Stimulated activated CD8-positive, alpha-beta memory T cell treated with anti-CD3 and anti-CD28 coated beads, Interleukin-4, amount 100 ng/mL, for 1 hour (primary cell): Measurements from ENCODE around the gene GOLGA8B.
A peak's percentile ranks its signal among the peaks of the same experiment; 100 is the strongest.
"Not testable (repeated sequence)": the region's sequence is repeated elsewhere in the genome, so short reads cannot be mapped to it uniquely, and the experiment has no call there.

Source experiments
- DNase-seq, 2 donors: peaks; one replicate each; pipeline ENCODE4 v3.0.0-alpha.2; 2020; ENCODE audit warnings: low read depth in 2 of 2, low spot score in 1 of 2

Gene GOLGA8B

GRCh38 chr15:34598799-34599585, 15.5 kb upstream of the GOLGA8B start:
- DNase-seq: no peak

GRCh38 chr15:34597316-34597715, 13.9 kb upstream of the GOLGA8B start:
- no peak for DNase-seq

- no peak for DNase-seq
Measured at GRCh38 chr15:34594361-34594760, 10.9 kb upstream of the GOLGA8B start.

DNA sequence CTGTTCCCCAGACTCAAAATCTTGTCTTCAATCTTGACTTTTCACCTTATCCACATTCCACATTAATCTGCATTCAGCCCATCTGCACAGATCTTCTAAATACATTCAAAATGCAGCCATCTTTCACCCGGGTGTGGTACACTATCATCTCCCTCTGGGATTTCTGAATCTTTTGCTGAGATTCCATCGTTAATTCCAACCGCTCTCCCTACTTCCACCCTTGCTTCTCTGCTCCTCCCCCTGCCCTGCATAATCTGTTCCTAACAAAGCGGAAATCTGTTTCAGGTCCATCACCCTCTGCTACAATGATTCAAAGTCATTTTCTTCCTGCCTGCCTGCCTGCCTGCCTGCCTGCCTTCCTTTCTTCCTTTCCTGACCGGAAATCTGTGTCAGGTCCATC, 7.9 kb upstream of the GOLGA8B start:
- no peak for DNase-seq

- no peak for DNase-seq
Measured at GRCh38 chr15:34588046-34588674, 4.7 kb upstream of the GOLGA8B start.

DNA sequence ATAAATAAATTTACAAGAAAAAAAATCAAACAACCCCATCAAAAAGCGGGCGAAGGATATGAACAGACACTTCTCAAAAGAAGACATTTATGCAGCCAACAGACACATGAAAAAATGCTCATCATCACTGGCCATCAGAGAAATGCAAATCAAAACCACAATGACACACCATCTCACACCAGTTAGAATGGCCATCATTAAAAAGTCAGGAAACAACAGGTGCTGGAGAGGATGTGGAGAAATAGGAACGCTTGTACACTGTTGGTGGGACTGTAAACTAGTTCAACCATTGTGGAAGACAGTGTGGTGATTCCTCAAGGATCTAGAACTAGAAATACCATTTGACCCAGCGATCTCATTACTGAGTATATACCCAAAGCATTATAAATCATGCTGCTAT, 2.5 kb upstream of the GOLGA8B start:
- not testable (repeated sequence) for DNase-seq

DNA sequence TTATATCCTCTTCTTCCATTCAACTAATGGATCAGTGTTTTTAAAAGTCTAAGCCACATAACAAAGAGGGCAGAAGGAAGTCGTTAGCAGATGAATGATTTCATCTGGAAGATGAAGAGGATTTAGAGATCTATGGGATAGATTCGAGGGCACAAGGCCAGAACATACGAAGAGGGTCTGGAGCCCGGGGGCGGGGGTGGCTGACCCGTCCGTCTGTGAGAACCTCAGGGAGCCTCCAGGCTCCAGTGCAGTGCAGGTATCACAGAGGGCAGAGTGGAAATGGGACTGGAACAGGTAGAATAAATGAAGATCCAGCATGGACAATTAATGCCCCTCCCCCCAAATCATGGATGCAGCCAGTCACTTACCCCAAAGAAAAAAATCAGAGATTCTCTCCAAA, 1.5 kb upstream of the GOLGA8B start:
- no peak for DNase-seq

DNA sequence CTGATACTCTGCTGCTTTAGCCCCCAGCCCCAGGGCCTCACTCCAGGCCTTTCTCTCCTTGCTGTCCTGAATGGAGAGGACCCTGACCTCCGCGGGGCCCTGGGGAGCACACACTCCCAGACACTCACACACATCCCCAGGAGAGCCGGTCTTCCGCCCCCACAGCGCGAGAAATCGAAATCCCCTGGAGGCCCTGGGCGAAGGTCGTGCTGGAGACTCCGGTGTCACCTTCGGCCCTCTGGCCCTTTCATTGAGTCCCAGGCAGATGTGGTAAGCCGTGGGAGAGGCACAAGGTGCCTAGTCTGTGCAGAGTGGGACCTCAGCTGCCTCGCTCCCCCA, 848 bp upstream of the GOLGA8B start:
- no peak for DNase-seq

GRCh38 chr15:34582461-34583371, 735 bp downstream of the GOLGA8B start:
- DNase-seq: peak in 1 of 2 donors; percentile 4

DNA sequence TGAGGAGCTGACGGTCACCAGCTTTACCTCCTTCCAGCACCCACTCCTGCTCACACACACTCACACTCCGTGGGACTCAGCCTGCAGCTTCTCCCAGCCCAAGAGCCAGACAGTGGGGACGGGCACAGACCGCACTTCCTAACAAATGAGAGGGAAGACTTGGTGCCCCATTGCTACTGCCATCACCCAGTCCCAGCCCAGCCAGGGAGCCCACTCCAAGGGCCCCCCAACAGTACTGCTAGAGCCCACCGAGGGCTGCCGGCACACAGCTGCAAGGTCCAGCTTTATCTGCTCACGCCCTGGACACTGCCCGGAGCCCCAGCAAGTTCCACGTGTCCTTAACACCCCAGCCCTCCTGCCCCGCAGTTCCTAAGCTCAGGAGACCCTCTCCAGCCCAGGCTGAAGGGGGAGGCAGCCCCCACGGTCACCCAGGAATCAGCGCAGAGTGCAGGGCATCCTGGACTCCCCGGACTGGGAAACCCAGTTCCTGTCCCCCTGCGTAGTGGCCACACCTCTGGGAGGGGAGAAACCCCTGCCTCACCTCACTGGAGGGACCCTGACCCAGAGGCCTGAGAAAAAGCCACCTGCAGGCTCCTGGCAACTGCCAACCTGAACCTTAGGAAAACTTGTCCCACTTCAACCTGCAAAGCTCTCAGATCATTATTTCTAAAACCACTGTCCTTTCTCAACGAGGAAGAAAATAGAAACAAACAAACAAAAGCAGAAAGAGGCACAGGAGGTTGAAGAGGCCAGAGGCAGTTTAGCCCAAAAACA, 1.6 kb downstream of the GOLGA8B start:
- DNase-seq: not testable (repeated sequence)

GRCh38 chr15:34581043-34581365, 2.4 kb downstream of the GOLGA8B start:
- no peak for DNase-seq

DNA sequence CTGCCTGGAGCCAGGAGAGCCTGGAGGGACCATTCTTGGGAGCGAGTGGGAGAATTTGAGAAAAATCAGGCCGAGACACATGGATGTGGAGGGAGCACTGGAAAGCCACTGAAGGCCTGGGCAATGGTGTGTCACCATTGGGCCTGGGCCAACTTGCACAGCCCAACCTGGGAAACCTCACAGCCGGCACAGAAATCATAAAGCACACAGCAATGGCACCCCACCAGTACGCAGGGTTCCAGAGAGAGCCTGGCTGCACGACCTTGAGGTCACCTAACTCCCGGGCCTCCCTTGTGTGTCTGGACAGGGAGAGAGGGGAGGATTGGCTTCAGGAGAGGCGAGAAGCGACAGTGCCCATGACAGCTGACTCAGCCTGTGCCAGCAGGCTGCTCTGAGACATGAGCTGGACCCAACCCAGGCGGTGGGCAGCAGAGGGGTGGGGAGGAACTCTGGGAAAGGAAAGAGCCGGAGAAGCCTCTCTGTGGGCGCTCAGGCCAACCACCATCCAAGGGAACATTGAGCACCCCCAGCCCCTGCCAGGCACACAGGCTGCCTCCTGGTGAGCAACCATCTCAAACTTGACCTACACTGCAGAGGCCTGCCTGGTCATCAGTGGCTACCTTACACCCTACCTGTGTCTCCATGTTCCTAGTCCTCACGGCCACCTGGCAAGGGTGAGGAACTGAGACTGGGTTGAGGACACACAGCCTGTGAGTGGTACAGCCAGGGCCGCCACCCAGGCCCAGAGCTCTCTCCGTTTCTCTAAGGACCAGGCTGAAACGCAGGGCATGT, 3.0 kb downstream of the GOLGA8B start:
- DNase-seq: not testable (repeated sequence)

DNA sequence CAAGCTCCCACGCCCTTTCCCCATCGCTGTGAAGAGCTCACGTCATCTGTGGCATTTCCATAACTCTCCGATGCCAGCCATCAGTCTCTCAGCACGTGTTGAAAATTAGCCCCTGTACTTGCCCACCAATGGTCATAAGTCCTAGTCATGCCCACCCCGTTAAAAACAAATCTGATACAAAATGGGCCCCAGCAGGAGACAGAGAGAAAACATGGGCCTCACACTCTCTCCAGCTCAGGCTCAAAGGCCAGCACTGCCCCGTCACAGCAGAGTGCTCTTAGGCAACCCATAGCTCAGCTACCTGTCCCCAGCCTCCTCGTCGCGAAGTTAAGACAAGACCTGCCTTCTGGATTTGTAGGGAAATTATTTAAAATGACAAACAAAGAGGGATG, 5.2 kb downstream of the GOLGA8B start:
- no peak for DNase-seq

DNA sequence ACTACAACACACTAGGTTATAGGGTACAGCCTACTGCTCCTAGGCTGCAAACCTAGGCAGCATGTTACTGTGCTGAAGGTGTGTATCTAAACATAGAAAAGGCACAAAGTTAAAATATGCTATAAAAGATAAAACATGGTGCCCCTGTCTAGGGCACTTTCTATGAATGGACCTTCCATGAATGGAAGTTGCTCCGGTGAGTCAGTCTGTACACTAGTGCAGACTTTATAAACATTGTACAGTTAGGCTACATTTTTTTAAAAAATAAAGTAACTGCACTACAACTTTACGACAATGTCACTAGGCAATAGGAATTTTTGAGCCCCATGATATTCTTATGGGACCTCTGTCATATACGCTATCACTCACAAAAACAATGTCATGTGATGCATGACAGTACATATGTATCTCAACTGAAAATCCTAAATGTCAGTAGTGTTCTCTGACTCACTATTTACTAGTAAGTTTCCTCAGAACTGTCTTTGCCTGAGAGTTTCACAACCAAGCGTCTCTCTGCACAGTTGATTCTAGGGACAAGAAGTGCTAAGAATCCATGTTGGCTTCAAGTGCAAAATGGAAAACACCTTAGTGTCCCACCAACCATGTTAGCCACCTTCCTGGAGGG, 5.7 kb downstream of the GOLGA8B start:
- DNase-seq: not testable (repeated sequence)

DNA sequence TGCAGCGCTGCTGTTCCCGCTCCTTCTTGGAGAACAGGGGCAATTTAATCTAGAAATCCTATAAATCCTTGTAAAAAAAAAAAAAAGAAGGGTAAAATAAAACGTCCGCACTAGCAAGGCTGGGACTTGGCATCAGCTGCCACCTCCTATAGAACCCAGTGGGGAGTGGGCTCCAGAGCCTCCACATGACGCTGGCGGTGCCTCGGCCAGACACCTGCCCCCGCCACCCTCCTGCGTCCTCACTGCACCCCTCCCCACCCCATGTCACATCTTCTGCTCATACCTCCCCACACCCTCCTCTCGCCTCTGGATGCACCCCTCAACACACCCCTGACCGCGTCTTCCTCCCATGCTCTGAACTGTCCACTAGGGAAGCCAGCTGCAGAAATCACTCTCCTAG, 8.4 kb downstream of the GOLGA8B start:
- not testable (repeated sequence) for DNase-seq

- not testable (repeated sequence) for DNase-seq
Measured at GRCh38 chr15:34572921-34573320, 10.5 kb downstream of the GOLGA8B start.

- not testable (repeated sequence) for DNase-seq
Measured at GRCh38 chr15:34572019-34572641, 11.3 kb downstream of the GOLGA8B start.

DNA sequence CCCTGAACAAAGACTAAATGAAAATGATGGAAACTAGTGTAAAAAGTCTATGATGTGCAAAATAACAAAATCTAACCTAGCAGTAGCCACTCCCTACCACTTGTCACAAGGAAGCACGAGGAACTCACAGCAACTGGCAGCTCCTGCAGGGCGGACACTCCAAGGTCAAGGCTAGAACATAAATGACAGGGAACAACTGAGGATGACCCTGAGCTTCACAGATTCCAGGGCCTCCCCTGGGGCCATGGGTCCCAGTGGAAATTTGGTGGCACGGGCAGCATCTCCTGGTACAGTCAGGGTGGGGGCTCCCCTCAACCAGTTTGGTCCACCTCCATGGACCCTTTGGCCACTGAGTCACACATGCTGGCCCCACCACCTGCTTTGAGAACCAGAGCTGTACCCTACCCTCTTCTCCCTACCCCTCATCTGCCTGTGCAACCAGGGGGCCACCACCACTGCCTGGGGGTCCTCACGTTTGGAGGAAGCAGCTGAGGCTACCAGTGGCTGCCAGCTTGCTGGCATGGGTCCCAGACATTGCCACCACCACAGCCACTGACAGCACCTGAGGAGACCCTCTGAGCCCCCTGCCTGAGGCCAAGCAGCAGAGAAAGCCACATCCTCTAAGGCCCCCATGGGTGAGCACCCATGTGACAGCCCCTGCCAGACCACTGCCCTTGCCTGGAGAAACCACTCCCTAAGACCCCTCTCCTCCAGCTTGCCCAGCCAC, 13.6 kb downstream of the GOLGA8B start:
- DNase-seq: not testable (repeated sequence)

- not testable (repeated sequence) for DNase-seq
Measured at GRCh38 chr15:34567174-34567573, 16.3 kb downstream of the GOLGA8B start.
